ENCODE measurements around the gene NDUFV3. TPM values are rescaled to one million over a fixed set of nuclear protein-coding genes. Genes with fewer than 3 reads are reported as not detected.
A peak's percentile ranks its signal among the peaks of the same experiment; 100 is the strongest.

NDUFV3 gene
- total and polyA plus RNA-seq, 2 of the 13 experiments (the other 11 are each of a cell fraction or from before 2014, with no cell fraction given), result 14.2 to 29.6 TPM

DNA sequence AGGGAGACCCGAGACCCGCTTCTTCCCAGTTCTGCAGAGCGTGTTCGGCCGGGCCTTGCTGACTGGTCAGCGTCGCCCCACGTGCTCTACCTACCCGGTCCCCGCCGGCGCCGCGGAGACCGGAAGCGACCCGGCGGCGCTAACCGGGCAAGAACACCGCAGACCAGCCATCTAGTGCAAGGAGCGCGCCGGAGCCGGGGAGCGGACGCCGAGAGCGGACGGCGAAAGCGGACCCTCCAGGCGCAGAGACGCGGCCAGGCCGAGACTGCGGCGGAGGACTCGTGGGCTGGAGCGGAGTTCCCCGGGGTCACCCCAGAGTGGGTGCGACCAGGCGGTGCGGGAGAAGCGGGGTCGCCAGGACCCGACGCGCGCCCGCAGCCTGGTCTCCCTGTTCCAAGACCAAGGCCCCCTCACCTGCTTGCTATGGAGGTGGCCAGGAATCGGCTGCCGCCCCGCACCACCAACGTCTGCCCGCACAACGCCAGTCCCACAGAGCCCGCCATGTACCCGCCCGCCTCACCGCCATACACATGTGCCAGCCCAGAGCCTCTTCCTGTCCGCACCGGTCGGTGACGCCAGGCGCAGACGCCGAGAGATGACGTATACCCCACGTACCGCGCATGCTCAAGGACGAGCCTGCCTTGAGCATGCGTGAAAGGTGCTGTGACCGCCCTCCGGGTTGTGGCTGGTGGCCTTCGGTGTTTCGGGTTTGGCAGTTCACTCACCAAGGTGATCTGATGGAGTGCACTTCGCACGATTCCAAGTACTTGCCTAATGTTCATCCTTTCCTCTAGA, 13.9 kb upstream of the NDUFV3 start, which contains the start of gene WDR4 (continued):
- TF ChIP-seq, protein P1, sequence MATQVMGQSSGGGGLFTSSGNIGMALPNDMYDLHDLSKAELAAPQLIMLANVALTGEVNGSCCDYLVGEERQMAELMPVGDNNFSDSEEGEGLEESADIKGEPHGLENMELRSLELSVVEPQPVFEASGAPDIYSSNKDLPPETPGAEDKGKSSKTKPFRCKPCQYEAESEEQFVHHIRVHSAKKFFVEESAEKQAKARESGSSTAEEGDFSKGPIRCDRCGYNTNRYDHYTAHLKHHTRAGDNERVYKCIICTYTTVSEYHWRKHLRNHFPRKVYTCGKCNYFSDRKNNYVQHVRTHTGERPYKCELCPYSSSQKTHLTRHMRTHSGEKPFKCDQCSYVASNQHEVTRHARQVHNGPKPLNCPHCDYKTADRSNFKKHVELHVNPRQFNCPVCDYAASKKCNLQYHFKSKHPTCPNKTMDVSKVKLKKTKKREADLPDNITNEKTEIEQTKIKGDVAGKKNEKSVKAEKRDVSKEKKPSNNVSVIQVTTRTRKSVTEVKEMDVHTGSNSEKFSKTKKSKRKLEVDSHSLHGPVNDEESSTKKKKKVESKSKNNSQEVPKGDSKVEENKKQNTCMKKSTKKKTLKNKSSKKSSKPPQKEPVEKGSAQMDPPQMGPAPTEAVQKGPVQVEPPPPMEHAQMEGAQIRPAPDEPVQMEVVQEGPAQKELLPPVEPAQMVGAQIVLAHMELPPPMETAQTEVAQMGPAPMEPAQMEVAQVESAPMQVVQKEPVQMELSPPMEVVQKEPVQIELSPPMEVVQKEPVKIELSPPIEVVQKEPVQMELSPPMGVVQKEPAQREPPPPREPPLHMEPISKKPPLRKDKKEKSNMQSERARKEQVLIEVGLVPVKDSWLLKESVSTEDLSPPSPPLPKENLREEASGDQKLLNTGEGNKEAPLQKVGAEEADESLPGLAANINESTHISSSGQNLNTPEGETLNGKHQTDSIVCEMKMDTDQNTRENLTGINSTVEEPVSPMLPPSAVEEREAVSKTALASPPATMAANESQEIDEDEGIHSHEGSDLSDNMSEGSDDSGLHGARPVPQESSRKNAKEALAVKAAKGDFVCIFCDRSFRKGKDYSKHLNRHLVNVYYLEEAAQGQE (IDR thresholded peaks at IDR 0.05; ENCODE audit: borderline replicate concordance in 1 of 2, low read depth in 1 of 2, low read length in 2 of 2), result peak in 1 of 2 experiments; percentile 67; a peak in 1 of 4 replicates
- TF ChIP-seq U2AF2 (IDR thresholded peaks at IDR 0.05; ENCODE audit: low read depth, low read length) (no peak), ZNF337 (CRISPR knock-in tag; IDR thresholded peaks at IDR 0.05; ENCODE audit: borderline replicate concordance, low read depth) (0 out of 2 replicates have a peak, but pooled peaks have one; percentile 42), PRPF4 (IDR thresholded peaks at IDR 0.05; ENCODE audit: low read depth, low read length, poor library complexity, severe bottlenecking) (no peak), DDIT3 (CRISPR knock-in tag; IDR thresholded peaks at IDR 0.05) (no peak), MATR3 (CRISPR knock-in tag; IDR thresholded peaks at IDR 0.05) (no peak), NR2F1 (CRISPR knock-in tag; IDR thresholded peaks at IDR 0.05) (peak in 1 of 2 experiments; percentile 24; a peak in 1 of 4 replicates), NFATC3 (CRISPR knock-in tag; IDR thresholded peaks at IDR 0.05) (0 out of 2 replicates have a peak, but pooled peaks have one; percentile 26), THRA (CRISPR knock-in tag; IDR thresholded peaks at IDR 0.05; ENCODE audit: borderline replicate concordance) (no peak; the same call in 1 of the 2 replicates), ASH2L (IDR thresholded peaks at IDR 0.05; ENCODE audit: insufficient read length, low read depth, low read length) (peak; percentile 94), NFRKB (IDR thresholded peaks at IDR 0.05) (no peak), ZNF562 (CRISPR knock-in tag; IDR thresholded peaks at IDR 0.05; ENCODE audit: borderline replicate concordance) (no peak), TSC22D2 (CRISPR knock-in tag; IDR thresholded peaks at IDR 0.05; ENCODE audit: borderline replicate concordance) (no peak), SMARCC2 (IDR thresholded peaks at IDR 0.05) (no peak), ZFY (CRISPR knock-in tag; IDR thresholded peaks at IDR 0.05) (peak; percentile 68), REPIN1 (CRISPR knock-in tag; IDR thresholded peaks at IDR 0.05; ENCODE audit: borderline replicate concordance, low read depth) (peak; percentile 70; the same call in 1 of the 2 replicates), JDP2 (CRISPR knock-in tag; IDR thresholded peaks at IDR 0.05; ENCODE audit: borderline replicate concordance) (no peak), SSRP1 (CRISPR knock-in tag; IDR thresholded peaks at IDR 0.05) (0 out of 2 replicates have a peak, but pooled peaks have one; percentile 26), MAZ (IDR thresholded peaks at IDR 0.05; ENCODE audit: borderline replicate concordance, low read depth, low read length) (no peak), MAZ (CRISPR knock-in tag; IDR thresholded peaks at IDR 0.05; ENCODE audit: low read depth) (peak; percentile 90), ZKSCAN5 (CRISPR knock-in tag; IDR thresholded peaks at IDR 0.05) (no peak), ZNF576 (CRISPR knock-in tag; IDR thresholded peaks at IDR 0.05) (0 out of 2 replicates have a peak, but pooled peaks have one; percentile 53)
- TF ChIP-seq, protein P2, sequence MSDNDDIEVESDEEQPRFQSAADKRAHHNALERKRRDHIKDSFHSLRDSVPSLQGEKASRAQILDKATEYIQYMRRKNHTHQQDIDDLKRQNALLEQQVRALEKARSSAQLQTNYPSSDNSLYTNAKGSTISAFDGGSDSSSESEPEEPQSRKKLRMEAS (IDR thresholded peaks at IDR 0.05), result peak; percentile 99
